HCT116 (cell line): Measurements from ENCODE around the gene DNLZ. TPM values are rescaled to one million over a fixed set of nuclear protein-coding genes. Genes with fewer than 3 reads are reported as not detected.

Source experiments
- ATAC-seq: fragments of 200-7000 bp; cut with Tn5 transposase; 2 replicates; pipeline ENCODE4 v1.9.1; 2020; ENCODE audit warnings: mild to moderate bottlenecking, moderate library complexity
- BruUV-seq: library from RNA; stranded (reverse); fragments of 400-500 nt; replicated peaks from 2 replicates; lab custom pipeline; 2021; lab: Mats Ljungman, UMichigan
- CTCF ChIA-PET: fragments of 300-600 bp; sonication (Branson Sonifier 250); formaldehyde crosslinking; loops from one replicate; lab custom pipeline; 2021; ENCODE audit warnings: antibody characterized with exemption; lab: Charles Lee
- POLR2A ChIA-PET: fragments of 300-600, 350-600 bp; sonication (Branson Sonifier 250); formaldehyde crosslinking; loops from one replicate; lab custom pipeline; 2021; ENCODE audit warnings: antibody characterized with exemption; lab: Charles Lee
- RAD21 ChIA-PET, 2 experiments: fragments of 300-600 bp; sonication (Branson Sonifier 250); formaldehyde crosslinking; loops; one replicate each; lab custom pipeline; 2023; ENCODE audit warnings: low total read pairs in 2 of 2; ENCODE audit not compliant: uncharacterized antibody in 2 of 2, unreplicated experiment in 2 of 2, low non-redundant PET in 1 of 2; lab: Charles Lee
- DNase-seq: peaks from one replicate; pipeline ENCODE4 v3.0.0-alpha.2; 2010; ENCODE audit warnings: low read depth, low spot score
- H2AFZ ChIP-seq: fragments of 200-600 bp; shearing (Covaris generic), sonication (generic); 2 replicates; pipeline ENCODE4 v1.6.1; 2017; ENCODE audit warnings: low read depth, mixed run types, mixed read lengths, antibody characterized with exemption, low read length; ENCODE audit not compliant: poor library complexity, severe bottlenecking
- H3K27ac ChIP-seq: 2 replicates; pipeline ENCODE4 v1.5.1; 2012; ENCODE audit warnings: low read depth, low read length
- H3K27me3 ChIP-seq: fragments of 200-600 bp; sonication (generic); 2 replicates; pipeline ENCODE4 v1.6.1; 2016; ENCODE audit warnings: mixed run types, low read length, mixed read lengths; ENCODE audit not compliant: insufficient read depth
- H3K36me3 ChIP-seq, 2 experiments: fragments of 200-500 bp in 1 of 2; fragments of 200-600 bp in 1 of 2; sonication (Bioruptor generic) in 1 of 2; sonication (generic) in 1 of 2; 2 replicates each; pipeline versions ENCODE4 v1.5.1 to v1.6.1; 2014 to 2016; ENCODE audit warnings: low read length in 2 of 2, inconsistent platforms in 1 of 2, mixed read lengths in 1 of 2, mixed run types in 1 of 2; ENCODE audit not compliant: insufficient read depth in 2 of 2, control insufficient read depth in 1 of 2
- H3K4me1 ChIP-seq, 2 experiments: fragments of 200-600 bp in 1 of 2; sonication (generic) in 1 of 2; 2 replicates each; pipeline versions ENCODE4 v1.5.1 to v1.6.1; 2012 to 2017; ENCODE audit warnings: low read length in 2 of 2, inconsistent platforms in 1 of 2, mild to moderate bottlenecking in 1 of 2, mixed read lengths in 1 of 2, mixed run types in 1 of 2, moderate library complexity in 1 of 2; ENCODE audit not compliant: insufficient read depth in 2 of 2, control insufficient read depth in 1 of 2
- H3K4me2 ChIP-seq: fragments of 200-600 bp; sonication (generic); 2 replicates; pipeline ENCODE4 v1.6.1; 2017; ENCODE audit warnings: mixed run types, low read length, mixed read lengths
- H3K4me3 ChIP-seq, 2 experiments: fragments of 200-600 bp in 1 of 2; sonication (generic) in 1 of 2; replicated peaks in 1 of 2; 2 replicates each; pipeline ENCODE4 v1.5.1; 2011 to 2016; ENCODE audit warnings: low read length in 2 of 2, control low read depth in 1 of 2, low read depth in 1 of 2, mild to moderate bottlenecking in 1 of 2, mixed read lengths in 1 of 2, mixed run types in 1 of 2
- H3K79me2 ChIP-seq: fragments of 200-600 bp; sonication (generic); 2 replicates; pipeline ENCODE4 v1.6.1; 2017; ENCODE audit warnings: mild to moderate bottlenecking, mixed run types, low read length, moderate library complexity, mixed read lengths; ENCODE audit not compliant: insufficient read depth
- H3K9ac ChIP-seq: fragments of 200-600 bp; sonication (generic); 2 replicates; pipeline ENCODE4 v1.6.1; 2016; ENCODE audit warnings: low read length, mixed read lengths
- H3K9me2 ChIP-seq: fragments of 200-600 bp; sonication (generic), shearing (Covaris generic); 2 replicates; pipeline ENCODE4 v1.6.1; 2017; ENCODE audit warnings: mixed run types, mild to moderate bottlenecking, moderate library complexity; ENCODE audit not compliant: insufficient read depth
- H3K9me3 ChIP-seq, 2 experiments: fragments of 200-500 bp in 1 of 2; fragments of 200-600 bp in 1 of 2; sonication (Bioruptor generic) in 1 of 2; sonication (generic) in 1 of 2; 2 replicates each; pipeline ENCODE4 v1.6.1; 2014 to 2017; ENCODE audit warnings: low read length in 2 of 2, mixed read lengths in 2 of 2, inconsistent platforms in 1 of 2, low read depth in 1 of 2, mild to moderate bottlenecking in 1 of 2, mixed run types in 1 of 2, moderate library complexity in 1 of 2; ENCODE audit not compliant: control insufficient read depth in 1 of 2, insufficient read depth in 1 of 2
- H4K20me1 ChIP-seq: fragments of 200-600 bp; sonication (generic), shearing (Covaris generic); 2 replicates; pipeline ENCODE4 v1.6.1; 2017; ENCODE audit warnings: mixed run types, mild to moderate bottlenecking, moderate library complexity; ENCODE audit not compliant: insufficient read depth
- CBX3 ChIP-seq: IDR thresholded peaks from 2 replicates; pipeline ENCODE4 v1.6.1; 2012; ENCODE audit warnings: low read depth
- ELF1 ChIP-seq: IDR thresholded peaks from 2 replicates; pipeline ENCODE4 v1.6.1; 2012; ENCODE audit warnings: low read depth, borderline replicate concordance
- EZH2 ChIP-seq: fragments of 200-600 bp; sonication (generic); IDR thresholded peaks from 2 replicates; pipeline ENCODE4 v1.6.1; 2017; ENCODE audit warnings: antibody characterized with exemption, mixed run types
- EZH2phosphoT487 ChIP-seq: fragments of 200-600 bp; IDR thresholded peaks from 2 replicates; pipeline ENCODE4 v1.6.1; 2018; ENCODE audit warnings: antibody characterized with exemption, borderline replicate concordance
- FOSL1 ChIP-seq: IDR thresholded peaks from 2 replicates; pipeline ENCODE4 v1.6.1; 2012; ENCODE audit warnings: low read depth
- JUND ChIP-seq: IDR thresholded peaks from 2 replicates; pipeline ENCODE4 v1.6.1; 2012
- POLR2AphosphoS5 ChIP-seq: IDR thresholded peaks from 2 replicates; pipeline ENCODE4 v1.6.1; 2011; ENCODE audit warnings: mild to moderate bottlenecking, low read depth, low read length, moderate library complexity
- RAD21 ChIP-seq: IDR thresholded peaks from 2 replicates; pipeline ENCODE4 v1.6.1; 2012; ENCODE audit warnings: low read depth, mild to moderate bottlenecking
- SIN3A ChIP-seq: IDR thresholded peaks from 2 replicates; pipeline ENCODE4 v1.6.1; 2012; ENCODE audit warnings: low read depth
- SP1 ChIP-seq: IDR thresholded peaks from 2 replicates; pipeline ENCODE4 v1.6.1; 2012; ENCODE audit warnings: low read depth
- SRF ChIP-seq: IDR thresholded peaks from 2 replicates; pipeline ENCODE4 v1.6.1; 2012; ENCODE audit warnings: low read depth
- YY1 ChIP-seq: IDR thresholded peaks from 2 replicates; pipeline ENCODE4 v1.6.1; 2011; ENCODE audit warnings: low read length, low read depth, moderate library complexity, mild to moderate bottlenecking; ENCODE audit not compliant: insufficient replicate concordance; ENCODE audit errors: extremely low read depth
- ZFX ChIP-seq: fragments of 450-650 bp; IDR thresholded peaks from 2 replicates; pipeline ENCODE4 v1.6.1; 2017
- ZNF274 ChIP-seq: fragments of 200-500 bp; sonication (Bioruptor generic); IDR thresholded peaks from 2 replicates; pipeline ENCODE4 v1.6.1; 2014; ENCODE audit warnings: mild to moderate bottlenecking, low read depth, low read length, inconsistent platforms
- intact Hi-C: fragments of 100-400 bp; cut with micrococcal nuclease; formaldehyde crosslinking; loops from 2 replicates; pipeline ENCODE4 v1.10.0; 2022
- total RNA-seq: library from RNA; stranded (reverse); gene quantifications from one replicate; pipeline ENCODE4 v1.2.1, GENCODE V29; 2021; ENCODE audit not compliant: unreplicated experiment
- TF ChIP-seq, protein P1 (sequence below), 3 experiments: fragments of 200-600 bp in 1 of 3; sonication (generic) in 1 of 3; IDR thresholded peaks in 2 of 3; conservative IDR thresholded peaks in 1 of 3; 2 replicates each; pipeline ENCODE4 v1.5.1; 2012 to 2017; ENCODE audit warnings: low read depth in 2 of 3, low read length in 2 of 3, antibody characterized with exemption in 1 of 3, borderline replicate concordance in 1 of 3, control low read depth in 1 of 3, mild to moderate bottlenecking in 1 of 3, mixed read lengths in 1 of 3, mixed run types in 1 of 3, moderate library complexity in 1 of 3; ENCODE audit not compliant: insufficient read depth in 1 of 3
- TF ChIP-seq, protein P2 (sequence below): IDR thresholded peaks from 2 replicates; pipeline ENCODE4 v1.6.1; 2012; ENCODE audit warnings: low read depth
- TF ChIP-seq, protein P3 (sequence below): IDR thresholded peaks from 2 replicates; pipeline ENCODE4 v1.6.1; 2012

Gene DNLZ
- total RNA-seq, 1 experiment from 2014 or later: 21.9 TPM

DNA sequence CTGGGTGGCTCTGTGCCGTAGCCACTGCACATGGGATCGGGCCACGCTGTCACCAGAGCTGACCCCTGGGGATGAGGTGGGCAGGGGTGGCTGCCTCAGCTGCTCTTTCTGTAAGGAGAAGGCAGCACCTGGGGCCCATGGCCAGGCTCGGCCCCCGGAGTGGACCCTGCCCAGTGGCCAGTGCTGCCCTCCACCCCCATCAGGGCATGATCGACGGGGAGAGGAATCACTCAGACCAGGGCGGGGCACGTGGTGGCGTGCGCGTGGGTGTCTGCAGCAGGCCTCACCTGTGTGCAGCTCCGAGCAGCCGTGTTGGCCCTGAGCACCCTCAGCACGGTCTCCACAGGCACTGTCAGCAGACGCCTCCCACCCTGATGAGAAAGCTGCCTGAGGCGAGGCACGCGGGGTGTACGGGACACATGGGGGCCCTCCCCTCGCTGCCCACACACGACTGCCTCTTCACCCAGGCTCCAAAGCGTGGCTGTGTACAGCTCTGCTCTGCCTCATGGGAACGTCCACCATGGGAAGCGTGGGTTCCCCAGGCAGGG lies 18.5 kb upstream of the DNLZ start:
- H2AFZ ChIP-seq: no peak overlapping the region
- no peaks in the 10 kb centered on the region for H3K79me2 ChIP-seq
- peaks cover 14 to 21% of the 10 kb centered on the region in 2 experiments; a peak in 3 of 4 replicates for H3K36me3 ChIP-seq
- DNase-seq: no peak
- no peak overlapping the region for H3K4me2 ChIP-seq
- intact Hi-C loops: no loop called here
- no peak overlapping the region for H3K27ac ChIP-seq
- BruUV-seq: no TSS peak
- H3K9me2 ChIP-seq: no peaks in the 10 kb centered on the region
- POLR2A ChIA-PET: no interaction called here
- ATAC-seq: no peak
- no peak overlapping the region for H3K9ac ChIP-seq
- no peak overlapping the region for H3K4me3 ChIP-seq
- H4K20me1 ChIP-seq: no peaks in the 10 kb centered on the region
- CTCF ChIA-PET: no interaction called here
- RAD21 ChIA-PET: no interaction called here
- no peaks in the 10 kb centered on the region for H3K4me1 ChIP-seq
- no peaks in the 10 kb centered on the region for H3K9me3 ChIP-seq
- H3K27me3 ChIP-seq: no peaks in the 10 kb centered on the region
- TF ChIP-seq ZNF274 (no peak), RAD21 (no peak), ZFX (no peak), EZH2phosphoT487 (no peak), POLR2AphosphoS5 (no peak), CBX3 (no peak), YY1 (no peak), SIN3A (no peak), ELF1 (no peak), SP1 (no peak), FOSL1 (no peak), EZH2 (no peak), JUND (no peak), SRF (no peak)
- TF ChIP-seq, protein P1, sequence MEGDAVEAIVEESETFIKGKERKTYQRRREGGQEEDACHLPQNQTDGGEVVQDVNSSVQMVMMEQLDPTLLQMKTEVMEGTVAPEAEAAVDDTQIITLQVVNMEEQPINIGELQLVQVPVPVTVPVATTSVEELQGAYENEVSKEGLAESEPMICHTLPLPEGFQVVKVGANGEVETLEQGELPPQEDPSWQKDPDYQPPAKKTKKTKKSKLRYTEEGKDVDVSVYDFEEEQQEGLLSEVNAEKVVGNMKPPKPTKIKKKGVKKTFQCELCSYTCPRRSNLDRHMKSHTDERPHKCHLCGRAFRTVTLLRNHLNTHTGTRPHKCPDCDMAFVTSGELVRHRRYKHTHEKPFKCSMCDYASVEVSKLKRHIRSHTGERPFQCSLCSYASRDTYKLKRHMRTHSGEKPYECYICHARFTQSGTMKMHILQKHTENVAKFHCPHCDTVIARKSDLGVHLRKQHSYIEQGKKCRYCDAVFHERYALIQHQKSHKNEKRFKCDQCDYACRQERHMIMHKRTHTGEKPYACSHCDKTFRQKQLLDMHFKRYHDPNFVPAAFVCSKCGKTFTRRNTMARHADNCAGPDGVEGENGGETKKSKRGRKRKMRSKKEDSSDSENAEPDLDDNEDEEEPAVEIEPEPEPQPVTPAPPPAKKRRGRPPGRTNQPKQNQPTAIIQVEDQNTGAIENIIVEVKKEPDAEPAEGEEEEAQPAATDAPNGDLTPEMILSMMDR (IDR thresholded peaks at IDR 0.05 in 2 of 3, conservative IDR thresholded peaks at IDR 0.05 in 1 of 3; ENCODE audit: borderline replicate concordance in 1 of 3, insufficient read depth in 1 of 3, low read depth in 2 of 3, low read length in 2 of 3): no peak
- TF ChIP-seq, protein P2, sequence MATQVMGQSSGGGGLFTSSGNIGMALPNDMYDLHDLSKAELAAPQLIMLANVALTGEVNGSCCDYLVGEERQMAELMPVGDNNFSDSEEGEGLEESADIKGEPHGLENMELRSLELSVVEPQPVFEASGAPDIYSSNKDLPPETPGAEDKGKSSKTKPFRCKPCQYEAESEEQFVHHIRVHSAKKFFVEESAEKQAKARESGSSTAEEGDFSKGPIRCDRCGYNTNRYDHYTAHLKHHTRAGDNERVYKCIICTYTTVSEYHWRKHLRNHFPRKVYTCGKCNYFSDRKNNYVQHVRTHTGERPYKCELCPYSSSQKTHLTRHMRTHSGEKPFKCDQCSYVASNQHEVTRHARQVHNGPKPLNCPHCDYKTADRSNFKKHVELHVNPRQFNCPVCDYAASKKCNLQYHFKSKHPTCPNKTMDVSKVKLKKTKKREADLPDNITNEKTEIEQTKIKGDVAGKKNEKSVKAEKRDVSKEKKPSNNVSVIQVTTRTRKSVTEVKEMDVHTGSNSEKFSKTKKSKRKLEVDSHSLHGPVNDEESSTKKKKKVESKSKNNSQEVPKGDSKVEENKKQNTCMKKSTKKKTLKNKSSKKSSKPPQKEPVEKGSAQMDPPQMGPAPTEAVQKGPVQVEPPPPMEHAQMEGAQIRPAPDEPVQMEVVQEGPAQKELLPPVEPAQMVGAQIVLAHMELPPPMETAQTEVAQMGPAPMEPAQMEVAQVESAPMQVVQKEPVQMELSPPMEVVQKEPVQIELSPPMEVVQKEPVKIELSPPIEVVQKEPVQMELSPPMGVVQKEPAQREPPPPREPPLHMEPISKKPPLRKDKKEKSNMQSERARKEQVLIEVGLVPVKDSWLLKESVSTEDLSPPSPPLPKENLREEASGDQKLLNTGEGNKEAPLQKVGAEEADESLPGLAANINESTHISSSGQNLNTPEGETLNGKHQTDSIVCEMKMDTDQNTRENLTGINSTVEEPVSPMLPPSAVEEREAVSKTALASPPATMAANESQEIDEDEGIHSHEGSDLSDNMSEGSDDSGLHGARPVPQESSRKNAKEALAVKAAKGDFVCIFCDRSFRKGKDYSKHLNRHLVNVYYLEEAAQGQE: no peak
- TF ChIP-seq, protein P3, sequence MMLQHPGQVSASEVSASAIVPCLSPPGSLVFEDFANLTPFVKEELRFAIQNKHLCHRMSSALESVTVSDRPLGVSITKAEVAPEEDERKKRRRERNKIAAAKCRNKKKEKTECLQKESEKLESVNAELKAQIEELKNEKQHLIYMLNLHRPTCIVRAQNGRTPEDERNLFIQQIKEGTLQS: no peak
- TF ChIP-seq, all 23 proteins: peak for 0
